ENCODE measurements around the gene DELE1. TPM values are rescaled to one million over a fixed set of nuclear protein-coding genes. Genes with fewer than 3 reads are reported as not detected.
"Not testable (repeated sequence)": the region's sequence is repeated elsewhere in the genome, so short reads cannot be mapped to it uniquely, and the experiment has no call there.

The DELE1 gene
- total RNA-seq, 1 experiment from 2014 or later: 67.1 TPM

GRCh38 chr5:141914797-141915196, 8.9 kb upstream of the DELE1 start:
- DNase-seq (ENCODE audit: low read depth, low spot score): no peak
- in situ Hi-C loops (cut with HindIII; ENCODE audit: low pct_unique_long_range_greater_than_20kb, low sequenced_read_pairs): no loop called here

GRCh38 chr5:141915881-141916336, 7.8 kb upstream of the DELE1 start:
- in situ Hi-C loops (cut with HindIII; ENCODE audit: low pct_unique_long_range_greater_than_20kb, low sequenced_read_pairs): no loop called here
- DNase-seq (ENCODE audit: low read depth, low spot score): no peak

- in situ Hi-C loops (cut with HindIII; ENCODE audit: low pct_unique_long_range_greater_than_20kb, low sequenced_read_pairs): no loop called here
Measured at GRCh38 chr5:141916522-141916921, 7.1 kb upstream of the DELE1 start.

GRCh38 chr5:141917760-141918159, 5.9 kb upstream of the DELE1 start:
- in situ Hi-C loops (cut with HindIII; ENCODE audit: low pct_unique_long_range_greater_than_20kb, low sequenced_read_pairs): no loop called here
- no peak for DNase-seq (ENCODE audit: low read depth, low spot score)

More at GRCh38 chr5:141916522-141916921, 7.1 kb upstream of the DELE1 start:
- no peak for DNase-seq (ENCODE audit: low read depth, low spot score)

DNA sequence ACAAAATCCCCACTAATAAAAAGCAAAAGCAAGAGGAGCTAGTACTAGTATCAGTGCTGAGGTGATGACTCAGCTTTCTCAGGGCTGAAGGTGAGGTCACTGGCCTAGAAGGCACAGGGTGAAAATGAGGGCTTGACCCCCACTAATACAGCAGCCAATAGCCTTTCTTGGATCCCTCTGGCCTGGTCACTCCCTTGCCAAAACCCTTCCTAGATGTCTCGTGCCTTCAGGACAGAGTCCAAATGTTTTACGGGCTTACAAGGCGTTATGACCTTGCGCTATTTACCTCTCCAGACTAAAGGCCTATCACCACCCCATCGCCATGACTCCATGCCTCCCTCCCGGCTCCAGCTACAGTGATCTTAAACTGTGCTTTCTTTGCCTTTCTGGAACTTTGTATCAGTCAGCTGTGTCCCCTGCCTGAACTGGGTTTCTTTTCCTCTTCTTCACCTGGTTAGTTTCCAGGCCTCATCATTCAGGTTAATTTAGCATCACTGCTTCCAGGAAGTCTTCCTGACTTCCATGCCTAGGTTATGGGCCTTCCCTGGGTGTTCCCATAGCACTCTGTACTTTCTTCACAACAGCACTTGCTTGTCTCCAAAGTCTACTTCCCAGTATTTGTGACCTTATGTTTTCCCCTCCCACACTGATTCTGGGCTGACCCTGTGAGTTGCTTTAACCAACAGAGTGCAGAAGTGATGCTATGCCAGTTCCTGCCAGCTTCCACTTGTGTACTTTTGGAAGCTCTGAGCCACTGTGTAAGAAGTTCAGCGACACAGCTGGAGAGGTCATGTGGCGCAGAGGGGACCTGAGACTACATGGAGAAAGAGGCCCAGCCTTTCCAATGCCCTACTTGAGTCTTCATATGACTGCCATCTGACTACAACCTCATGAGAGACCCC, 4.2 kb upstream of the DELE1 start:
- DNase-seq (ENCODE audit: low read depth, low spot score): no peak
- in situ Hi-C loops (cut with HindIII; ENCODE audit: low pct_unique_long_range_greater_than_20kb, low sequenced_read_pairs): no loop called here

DNA sequence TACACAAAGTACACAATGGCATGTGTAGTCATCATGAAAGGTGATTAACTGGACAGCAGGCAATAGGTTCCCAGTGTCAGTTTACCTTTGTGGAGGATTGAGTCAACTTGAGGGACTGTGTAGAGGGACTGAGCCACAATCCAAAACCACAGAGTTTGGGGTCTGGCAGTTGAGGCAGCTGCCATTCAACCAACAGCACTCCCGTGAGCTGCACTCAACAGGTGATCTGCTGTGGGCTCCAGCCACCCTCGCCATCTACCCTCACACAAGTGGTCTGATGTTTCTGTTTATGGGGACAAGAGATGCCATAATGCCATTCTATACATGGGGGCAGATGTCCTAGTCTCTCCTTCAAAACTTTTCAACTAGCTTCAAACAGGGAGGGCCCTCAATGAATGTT, 2.9 kb upstream of the DELE1 start:
- in situ Hi-C loops (cut with HindIII; ENCODE audit: low pct_unique_long_range_greater_than_20kb, low sequenced_read_pairs): no loop called here
- DNase-seq (ENCODE audit: low read depth, low spot score): no peak

GRCh38 chr5:141922827-141923447, 734 bp upstream of the DELE1 start:
- in situ Hi-C loops (cut with HindIII; ENCODE audit: low pct_unique_long_range_greater_than_20kb, low sequenced_read_pairs); DNase-seq (ENCODE audit: low read depth, low spot score): not testable (repeated sequence)

- DNase-seq (ENCODE audit: low read depth, low spot score): no peak
- in situ Hi-C loops (cut with HindIII; ENCODE audit: low pct_unique_long_range_greater_than_20kb, low sequenced_read_pairs): no loop called here
Measured at GRCh38 chr5:141926434-141926833, 2.8 kb downstream of the DELE1 start.

DNA sequence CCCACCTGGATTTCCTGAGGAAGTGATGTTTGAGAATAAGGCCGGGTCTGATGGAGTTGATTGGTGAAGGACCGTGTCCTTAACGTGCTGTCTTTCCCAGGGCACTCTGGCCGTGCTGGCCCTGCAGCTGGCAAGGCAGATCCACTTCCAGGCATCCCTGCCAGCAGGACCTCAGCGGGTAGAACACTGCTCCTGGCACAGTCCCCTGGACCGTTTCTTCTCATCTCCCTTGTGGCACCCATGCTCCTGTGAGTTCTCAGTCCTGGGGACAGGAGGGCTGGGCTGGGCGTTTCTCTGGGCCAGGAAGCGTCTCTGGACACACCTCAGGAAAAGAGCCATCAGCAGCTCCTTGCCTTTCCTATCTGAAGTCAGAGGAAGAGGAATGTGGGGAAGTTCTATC, 4.4 kb downstream of the DELE1 start:
- DNase-seq (ENCODE audit: low read depth, low spot score): no peak
- in situ Hi-C loops (cut with HindIII; ENCODE audit: low pct_unique_long_range_greater_than_20kb, low sequenced_read_pairs): no loop called here

GRCh38 chr5:141929398-141930058, 5.9 kb downstream of the DELE1 start:
- no peak for DNase-seq (ENCODE audit: low read depth, low spot score)
- in situ Hi-C loops (cut with HindIII; ENCODE audit: low pct_unique_long_range_greater_than_20kb, low sequenced_read_pairs): no loop called here

- in situ Hi-C loops (cut with HindIII; ENCODE audit: low pct_unique_long_range_greater_than_20kb, low sequenced_read_pairs): no loop called here
- no peak for DNase-seq (ENCODE audit: low read depth, low spot score)
Measured at GRCh38 chr5:141931694-141932093, 8.0 kb downstream of the DELE1 start.

DNA sequence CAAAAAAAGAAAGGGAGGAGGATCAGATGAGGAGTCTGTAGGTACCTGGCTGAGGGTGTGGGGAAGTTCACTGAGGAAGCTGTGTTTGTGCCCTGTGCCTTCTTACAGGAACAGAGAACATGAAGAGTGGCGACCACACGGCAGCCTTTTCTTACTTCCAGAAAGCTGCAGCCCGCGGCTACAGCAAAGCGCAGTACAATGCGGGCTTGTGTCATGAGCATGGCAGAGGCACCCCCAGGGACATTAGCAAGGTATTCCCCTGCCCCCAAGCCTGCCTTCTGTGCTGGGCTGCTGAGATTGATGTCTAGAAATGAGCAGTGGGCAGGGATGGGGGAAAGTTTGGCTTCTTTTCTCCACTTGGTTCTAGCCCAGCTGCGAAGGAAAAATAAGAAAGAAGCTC, 9.5 kb downstream of the DELE1 start:
- DNase-seq (ENCODE audit: low read depth, low spot score): peak; percentile 58
- in situ Hi-C loops (cut with HindIII; ENCODE audit: low pct_unique_long_range_greater_than_20kb, low sequenced_read_pairs): no loop called here

GRCh38 chr5:141934099-141934844, 10.6 kb downstream of the DELE1 start:
- in situ Hi-C loops (cut with HindIII; ENCODE audit: low pct_unique_long_range_greater_than_20kb, low sequenced_read_pairs): no loop called here

DNA sequence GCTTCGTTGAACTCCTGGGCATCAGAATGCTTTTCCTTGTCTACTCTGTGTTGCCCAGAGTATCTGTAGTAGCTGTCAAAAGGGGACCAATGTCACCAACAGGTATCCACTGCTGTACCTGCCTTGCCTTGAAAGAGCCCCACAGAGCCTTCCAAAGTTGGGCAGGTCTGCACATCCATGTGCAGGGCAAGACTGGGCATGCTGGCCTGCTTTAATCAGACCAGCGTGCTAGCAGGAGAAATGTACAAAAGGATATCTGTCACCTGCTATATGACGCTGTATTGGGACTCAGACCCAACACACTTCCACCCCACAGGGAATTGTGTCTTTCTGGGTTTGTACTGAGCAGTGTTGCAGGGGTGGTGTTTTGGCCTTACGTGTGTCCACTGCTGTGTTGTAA, 11.9 kb downstream of the DELE1 start:
- in situ Hi-C loops (cut with HindIII; ENCODE audit: low pct_unique_long_range_greater_than_20kb, low sequenced_read_pairs): no loop called here
- no peak for DNase-seq (ENCODE audit: low read depth, low spot score)

More at GRCh38 chr5:141934099-141934844, 10.6 kb downstream of the DELE1 start:
- no peak for DNase-seq (ENCODE audit: low read depth, low spot score)

DNA sequence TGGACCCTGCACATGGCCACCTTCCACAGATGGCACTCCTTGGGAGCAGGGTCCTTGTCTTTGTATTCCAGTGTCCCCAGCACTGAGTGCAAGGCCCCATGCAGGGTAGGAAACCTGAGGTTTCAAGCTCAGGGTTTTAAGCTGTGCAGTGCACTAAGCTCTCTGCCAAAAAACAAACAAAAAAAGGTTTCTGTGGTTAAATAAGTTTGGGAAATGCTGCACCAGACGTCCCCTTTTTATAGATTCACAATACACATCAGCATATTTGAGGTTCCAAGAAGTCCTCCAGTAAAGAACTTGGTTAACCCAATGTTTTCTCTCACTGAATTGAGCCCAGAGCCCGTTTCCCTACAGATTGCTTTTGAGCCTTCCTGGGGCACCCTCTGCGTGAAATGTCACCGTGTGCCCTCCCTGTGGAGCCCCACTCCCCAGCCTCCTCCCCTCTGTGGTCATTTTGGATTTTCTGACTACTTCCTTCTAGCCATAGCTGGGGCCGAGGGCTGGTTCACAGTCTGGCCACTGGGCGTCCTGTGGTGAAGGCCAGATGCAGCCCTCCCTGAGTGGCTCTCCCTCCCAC, 17.1 kb downstream of the DELE1 start:
- in situ Hi-C loops (cut with HindIII; ENCODE audit: low pct_unique_long_range_greater_than_20kb, low sequenced_read_pairs): no loop called here
- peak; percentile 21 for DNase-seq (ENCODE audit: low read depth, low spot score)

DNA sequence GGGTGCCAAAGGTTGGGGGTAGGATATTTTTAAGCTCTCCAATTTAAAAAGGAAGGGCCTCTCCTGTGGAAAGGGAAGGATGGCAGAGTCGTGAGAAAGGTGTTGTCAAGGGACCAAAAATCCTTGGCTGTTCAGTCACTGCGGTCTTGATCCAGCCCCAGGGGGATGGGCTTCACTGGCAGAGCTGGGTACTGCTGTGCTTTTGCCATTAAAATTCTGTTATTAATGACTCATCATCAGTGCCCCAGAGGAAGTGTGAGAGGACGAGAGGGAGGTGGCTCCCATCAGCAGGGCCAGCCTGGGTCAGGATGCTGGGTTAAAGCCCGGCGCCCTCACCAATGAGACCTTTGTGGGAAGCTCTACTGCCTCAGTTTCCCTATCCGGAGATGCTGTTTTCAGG, 17.6 kb downstream of the DELE1 start:
- no peak for DNase-seq (ENCODE audit: low read depth, low spot score)
- in situ Hi-C loops (cut with HindIII; ENCODE audit: low pct_unique_long_range_greater_than_20kb, low sequenced_read_pairs): no loop called here

GRCh38 chr5:141941779-141942178, 18.1 kb downstream of the DELE1 start:
- in situ Hi-C loops (cut with HindIII; ENCODE audit: low pct_unique_long_range_greater_than_20kb, low sequenced_read_pairs): no loop called here
- DNase-seq (ENCODE audit: low read depth, low spot score): no peak

All from SK-MEL-5 (cell line).